ENCODE results near the gene CDC42SE2. TPM values are rescaled to one million over a fixed set of nuclear protein-coding genes. Genes with fewer than 3 reads are reported as not detected.

Gene CDC42SE2
- total and polyA plus RNA-seq, 2 donors from 2014 or later: 24.8 to 90.7 TPM

- intact Hi-C loops (cut with DNase I): no loop called here
- no peak for DNase-seq
- Histone ChIP-seq H3K27me3 (ENCODE audit: control insufficient read depth, insufficient read depth, low read length) (no peaks in the 10 kb centered on the region), H3K4me3 (ENCODE audit: low read length in 3 of 3) (no peak overlapping the region), H3K27ac (ENCODE audit: low read depth in 2 of 2, low read length in 2 of 2) (no peak overlapping the region), H3K36me3 (ENCODE audit: control insufficient read depth in 2 of 3, insufficient read depth in 3 of 3, low read length in 3 of 3) (no peaks in the 10 kb centered on the region), H3K9me3 (ENCODE audit: control insufficient read depth in 2 of 3, insufficient read depth in 1 of 3, low read length in 3 of 3) (no peaks in the 10 kb centered on the region), H3K4me1 (ENCODE audit: control insufficient read depth in 2 of 3, insufficient read depth in 2 of 3, low read depth in 1 of 3, low read length in 3 of 3) (no peaks in the 10 kb centered on the region), H3K9ac (ENCODE audit: low read length in 3 of 3) (no peak overlapping the region)
- FAIRE-seq: no peak
- TF ChIP-seq CTCF (IDR thresholded peaks at IDR 0.05; ENCODE audit: borderline replicate concordance, extremely low read depth, insufficient read depth): no peak
Observed at GRCh38 chr5:131366428-131366827, 102.6 kb downstream of the CDC42SE2 start.

GRCh38 chr5:131367219-131367860 lies 103.5 kb downstream of the CDC42SE2 start:
- Histone ChIP-seq H3K27ac (ENCODE audit: low read depth in 2 of 2, low read length in 2 of 2) (no peak overlapping the region), H3K9ac (ENCODE audit: low read length in 3 of 3) (no peak overlapping the region), H3K4me3 (ENCODE audit: low read length in 3 of 3) (no peak overlapping the region), H3K27me3 (ENCODE audit: control insufficient read depth, insufficient read depth, low read length) (no peaks in the 10 kb centered on the region), H3K9me3 (ENCODE audit: control insufficient read depth in 2 of 3, insufficient read depth in 1 of 3, low read length in 3 of 3) (no peaks in the 10 kb centered on the region), H3K36me3 (ENCODE audit: control insufficient read depth in 2 of 3, insufficient read depth in 3 of 3, low read length in 3 of 3) (no peaks in the 10 kb centered on the region), H3K4me1 (ENCODE audit: control insufficient read depth in 2 of 3, insufficient read depth in 2 of 3, low read depth in 1 of 3, low read length in 3 of 3) (no peaks in the 10 kb centered on the region)
- no peak for TF ChIP-seq CTCF (IDR thresholded peaks at IDR 0.05; ENCODE audit: borderline replicate concordance, extremely low read depth, insufficient read depth)
- FAIRE-seq: no peak
- intact Hi-C loops (cut with DNase I): no loop called here
- DNase-seq: no peak

- Histone ChIP-seq H3K9ac (ENCODE audit: low read length in 3 of 3) (no peak overlapping the region), H3K27ac (ENCODE audit: low read depth in 2 of 2, low read length in 2 of 2) (no peak overlapping the region), H3K9me3 (ENCODE audit: control insufficient read depth in 2 of 3, insufficient read depth in 1 of 3, low read length in 3 of 3) (no peaks in the 10 kb centered on the region), H3K27me3 (ENCODE audit: control insufficient read depth, insufficient read depth, low read length) (no peaks in the 10 kb centered on the region), H3K4me3 (ENCODE audit: low read length in 3 of 3) (no peak overlapping the region), H3K36me3 (ENCODE audit: control insufficient read depth in 2 of 3, insufficient read depth in 3 of 3, low read length in 3 of 3) (no peaks in the 10 kb centered on the region), H3K4me1 (ENCODE audit: control insufficient read depth in 2 of 3, insufficient read depth in 2 of 3, low read depth in 1 of 3, low read length in 3 of 3) (no peaks in the 10 kb centered on the region)
- no peak for TF ChIP-seq CTCF (IDR thresholded peaks at IDR 0.05; ENCODE audit: borderline replicate concordance, extremely low read depth, insufficient read depth)
- FAIRE-seq (no peak), DNase-seq (no peak)
- intact Hi-C loops (cut with DNase I): no loop called here
Observed at GRCh38 chr5:131368866-131369265, 105.0 kb downstream of the CDC42SE2 start.

- no peak overlapping the region for H3K27ac ChIP-seq (ENCODE audit: low read depth in 2 of 2, low read length in 2 of 2)
- H3K4me3 ChIP-seq (ENCODE audit: low read length in 3 of 3): no peak overlapping the region
- H3K4me1 ChIP-seq (ENCODE audit: control insufficient read depth in 2 of 3, insufficient read depth in 2 of 3, low read depth in 1 of 3, low read length in 3 of 3): no peaks in the 10 kb centered on the region
- no peak overlapping the region for H3K9ac ChIP-seq (ENCODE audit: low read length in 3 of 3)
- FAIRE-seq: no peak
- no peak for TF ChIP-seq CTCF (IDR thresholded peaks at IDR 0.05; ENCODE audit: borderline replicate concordance, extremely low read depth, insufficient read depth)
- intact Hi-C loops (cut with DNase I): no loop called here
- no peak for DNase-seq
- no peaks in the 10 kb centered on the region for H3K9me3 ChIP-seq (ENCODE audit: control insufficient read depth in 2 of 3, insufficient read depth in 1 of 3, low read length in 3 of 3)
- H3K36me3 ChIP-seq (ENCODE audit: control insufficient read depth in 2 of 3, insufficient read depth in 3 of 3, low read length in 3 of 3): no peaks in the 10 kb centered on the region
- H3K27me3 ChIP-seq (ENCODE audit: control insufficient read depth, insufficient read depth, low read length): no peaks in the 10 kb centered on the region
Observed at GRCh38 chr5:131369558-131369957, 105.7 kb downstream of the CDC42SE2 start.

Data from kidney (tissue), 14 donors.